ENCODE data around the gene LRMDA.

DNA sequence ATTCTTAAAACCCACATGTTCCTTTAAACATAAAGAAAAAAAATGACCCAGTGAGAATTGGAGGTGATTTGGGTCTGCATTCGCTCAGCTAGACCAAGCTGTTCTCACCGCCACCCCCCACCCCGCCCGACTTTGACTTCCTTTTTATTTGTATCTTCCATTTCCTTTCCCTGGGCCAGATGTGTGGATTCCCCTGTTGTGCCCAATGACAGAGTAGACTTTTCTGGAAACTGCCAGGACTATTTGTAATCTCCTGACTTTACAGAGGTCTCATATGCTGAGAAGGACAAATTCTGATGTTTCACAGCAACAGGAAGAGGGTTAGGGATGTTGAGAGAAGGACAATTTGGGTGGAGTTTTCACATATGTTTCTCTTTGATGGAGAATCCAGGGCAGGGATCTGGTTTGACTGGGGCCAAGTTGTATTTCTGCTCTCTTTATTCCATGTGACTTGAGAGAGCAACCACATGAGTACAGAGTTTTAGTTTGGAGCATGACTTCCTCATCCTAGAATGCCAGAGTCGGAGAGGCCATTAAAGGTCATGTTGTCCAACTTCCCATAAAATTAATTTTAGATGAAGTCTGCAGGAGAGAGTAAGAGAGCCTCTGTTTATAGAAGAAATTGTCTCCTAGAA, 1023.2 kb downstream of the LRMDA start:
- no peak for TF ChIP-seq POLR2A (IDR thresholded peaks at IDR 0.05)
- TF ChIP-seq, protein P1, sequence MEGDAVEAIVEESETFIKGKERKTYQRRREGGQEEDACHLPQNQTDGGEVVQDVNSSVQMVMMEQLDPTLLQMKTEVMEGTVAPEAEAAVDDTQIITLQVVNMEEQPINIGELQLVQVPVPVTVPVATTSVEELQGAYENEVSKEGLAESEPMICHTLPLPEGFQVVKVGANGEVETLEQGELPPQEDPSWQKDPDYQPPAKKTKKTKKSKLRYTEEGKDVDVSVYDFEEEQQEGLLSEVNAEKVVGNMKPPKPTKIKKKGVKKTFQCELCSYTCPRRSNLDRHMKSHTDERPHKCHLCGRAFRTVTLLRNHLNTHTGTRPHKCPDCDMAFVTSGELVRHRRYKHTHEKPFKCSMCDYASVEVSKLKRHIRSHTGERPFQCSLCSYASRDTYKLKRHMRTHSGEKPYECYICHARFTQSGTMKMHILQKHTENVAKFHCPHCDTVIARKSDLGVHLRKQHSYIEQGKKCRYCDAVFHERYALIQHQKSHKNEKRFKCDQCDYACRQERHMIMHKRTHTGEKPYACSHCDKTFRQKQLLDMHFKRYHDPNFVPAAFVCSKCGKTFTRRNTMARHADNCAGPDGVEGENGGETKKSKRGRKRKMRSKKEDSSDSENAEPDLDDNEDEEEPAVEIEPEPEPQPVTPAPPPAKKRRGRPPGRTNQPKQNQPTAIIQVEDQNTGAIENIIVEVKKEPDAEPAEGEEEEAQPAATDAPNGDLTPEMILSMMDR (IDR thresholded peaks at IDR 0.05) = no peak
